Adrenal gland (tissue), 5 donors: ENCODE measurements around the gene RAI2.
"Not testable (repeated sequence)": the region's sequence is repeated elsewhere in the genome, so short reads cannot be mapped to it uniquely, and the experiment has no call there.

Experiments used
- POLR2A ChIP-seq, 2 donors: fragments of 450-650 bp; IDR thresholded peaks; one replicate each; pipeline ENCODE4 v1.6.1; 2017; ENCODE audit warnings: antibody characterized with exemption in 2 of 2, mild to moderate bottlenecking in 2 of 2, moderate library complexity in 1 of 2
- TF ChIP-seq, protein P1 (sequence below), 6 experiments: fragments of 450-650 bp in 4 of 6; fragments of 200-600 bp in 2 of 6; sonication (generic) in 1 of 6; IDR thresholded peaks; 1 replicate in 5 of 6; 2 replicates in 1 of 6; pipeline versions ENCODE4 v1.5.1 to v1.8.0; 2016 to 2021; ENCODE audit warnings: antibody characterized with exemption in 6 of 6, mild to moderate bottlenecking in 2 of 6, moderate library complexity in 1 of 6
- donor health status: DM: no; HTN: no; CAD: no.

DNA sequence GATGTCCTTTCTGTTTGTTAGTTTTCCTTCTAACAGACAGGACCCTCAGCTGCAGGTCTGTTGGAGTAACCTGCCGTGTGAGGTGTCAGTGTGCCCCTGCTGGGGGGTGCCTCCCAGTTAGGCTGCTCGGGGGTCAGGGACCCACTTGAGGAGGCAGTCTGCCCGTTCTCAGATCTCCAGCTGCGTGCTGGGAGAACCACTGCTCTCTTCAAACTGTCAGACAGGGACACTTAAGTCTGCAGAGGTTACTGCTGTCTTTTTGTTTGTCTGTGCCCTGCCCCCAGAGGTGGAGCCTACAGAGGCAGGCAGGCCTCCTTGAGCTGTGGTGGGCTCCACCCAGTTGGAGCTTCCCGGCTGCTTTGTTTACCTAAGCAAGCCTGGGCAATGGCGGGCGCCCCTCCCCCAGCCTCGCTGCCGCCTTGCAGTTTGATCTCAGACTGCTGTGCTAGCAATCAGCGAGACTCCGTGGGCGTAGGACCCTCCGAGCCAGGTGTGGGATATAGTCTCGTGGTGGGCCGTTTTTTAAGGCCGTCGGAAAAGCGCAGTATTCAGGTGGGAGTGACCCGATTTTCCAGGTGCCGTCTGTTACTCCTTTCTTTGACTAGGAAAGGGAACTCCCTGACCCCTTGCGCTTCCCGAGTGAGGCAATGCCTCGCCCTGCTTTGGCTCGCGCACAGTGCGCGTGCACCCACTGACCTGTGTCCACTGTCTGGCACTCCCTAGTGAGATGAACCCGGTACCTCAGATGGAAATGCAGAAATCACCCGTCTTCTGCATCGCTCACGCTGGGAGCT, 74.3 kb downstream of the RAI2 start:
- TF ChIP-seq POLR2A (IDR thresholded peaks at IDR 0.05), result not testable (repeated sequence)
- TF ChIP-seq, protein P1, sequence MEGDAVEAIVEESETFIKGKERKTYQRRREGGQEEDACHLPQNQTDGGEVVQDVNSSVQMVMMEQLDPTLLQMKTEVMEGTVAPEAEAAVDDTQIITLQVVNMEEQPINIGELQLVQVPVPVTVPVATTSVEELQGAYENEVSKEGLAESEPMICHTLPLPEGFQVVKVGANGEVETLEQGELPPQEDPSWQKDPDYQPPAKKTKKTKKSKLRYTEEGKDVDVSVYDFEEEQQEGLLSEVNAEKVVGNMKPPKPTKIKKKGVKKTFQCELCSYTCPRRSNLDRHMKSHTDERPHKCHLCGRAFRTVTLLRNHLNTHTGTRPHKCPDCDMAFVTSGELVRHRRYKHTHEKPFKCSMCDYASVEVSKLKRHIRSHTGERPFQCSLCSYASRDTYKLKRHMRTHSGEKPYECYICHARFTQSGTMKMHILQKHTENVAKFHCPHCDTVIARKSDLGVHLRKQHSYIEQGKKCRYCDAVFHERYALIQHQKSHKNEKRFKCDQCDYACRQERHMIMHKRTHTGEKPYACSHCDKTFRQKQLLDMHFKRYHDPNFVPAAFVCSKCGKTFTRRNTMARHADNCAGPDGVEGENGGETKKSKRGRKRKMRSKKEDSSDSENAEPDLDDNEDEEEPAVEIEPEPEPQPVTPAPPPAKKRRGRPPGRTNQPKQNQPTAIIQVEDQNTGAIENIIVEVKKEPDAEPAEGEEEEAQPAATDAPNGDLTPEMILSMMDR (IDR thresholded peaks at IDR 0.05), result not testable (repeated sequence)
